Right lobe of liver (tissue), 6 donors: ENCODE measurements around the gene PON2. TPM values are rescaled to one million over a fixed set of nuclear protein-coding genes. Genes with fewer than 3 reads are reported as not detected.

Experiments used
- ATAC-seq, 4 donors: fragments of 200-7000 bp; cut with Tn5 transposase; one replicate each; pipeline ENCODE4 v1.9.1; 2020; ENCODE audit warnings: mild to moderate bottlenecking in 4 of 4, moderate library complexity in 4 of 4
- DNase-seq, 3 donors: peaks; one replicate each; pipeline ENCODE4 v3.0.0-alpha.2; 2020
- H3K27ac ChIP-seq, 3 donors: fragments of 200-600 bp; one replicate each; pipeline ENCODE4 v1.8.0; 2022
- H3K27me3 ChIP-seq, 2 donors: fragments of 200-600 bp; one replicate each; pipeline ENCODE4 v1.8.0; 2022
- H3K36me3 ChIP-seq, 4 donors: fragments of 200-600 bp; sonication (generic) in 1 of 4; one replicate each; pipeline versions ENCODE4 v1.5.1 to v1.8.0; 2017 to 2022; ENCODE audit warnings: control low read depth in 1 of 4
- H3K4me1 ChIP-seq, 4 donors: fragments of 200-600 bp; sonication (generic) in 1 of 4; one replicate each; pipeline versions ENCODE4 v1.5.1 to v1.8.0; 2017 to 2022; ENCODE audit warnings: control low read depth in 1 of 4
- H3K4me3 ChIP-seq, 3 donors: fragments of 200-600 bp; one replicate each; pipeline ENCODE4 v1.8.0; 2022
- H3K9me3 ChIP-seq, 4 donors: fragments of 200-600 bp; sonication (generic) in 1 of 4; one replicate each; pipeline versions ENCODE4 v1.5.1 to v1.8.0; 2017 to 2022; ENCODE audit warnings: control low read depth in 1 of 4
- POLR2A ChIP-seq: fragments of 450-650 bp; IDR thresholded peaks from one replicate; pipeline ENCODE4 v1.6.1; 2017; ENCODE audit warnings: antibody characterized with exemption, mild to moderate bottlenecking
- WGBS: methylation state at CpG from one replicate; pipeline ENCODE4 v1.1.6; 2018; ENCODE audit warnings: low coverage, low lambda C conversion rate; ENCODE audit not compliant: insufficient coverage; ENCODE audit errors: missing lambda C conversion rate; 5-methylcytosine and 5-hydroxymethylcytosine counted together
- intact Hi-C, 2 donors: fragments of 100-400 bp; cut with DNase I; formaldehyde crosslinking; loops; one replicate each; pipeline versions ENCODE4 v1.11.2 to v1.14.1; 2022
- total RNA-seq, 6 experiments: library from RNA; depleted of rRNA in 2 of 6; stranded (reverse); fragments of >200 nt in 2 of 6; fragmentation: NEBNext Ultra II Directional in 3 of 6; extraction: Animal tissue kit (Norgen Biotek cat#: 25700) in 3 of 6; gene quantifications; one replicate each; pipeline versions ENCODE4 v1.1.0 to v1.2.4, GENCODE V29; 2016 to 2023
- TF ChIP-seq, protein P1 (sequence below), 4 donors: fragments of 200-600 bp in 3 of 4; fragments of 450-650 bp in 1 of 4; IDR thresholded peaks; one replicate each; pipeline versions ENCODE4 v1.5.1 to v1.8.0; 2016 to 2022; ENCODE audit warnings: antibody characterized with exemption in 4 of 4, mild to moderate bottlenecking in 2 of 4
- donor health status: DM: no; HTN: yes; CAD: no.
- donor health status: DM: no; HTN: no; CAD: no.
- donor health status: DM: no; HTN: no; CAD: no.
- donor health status: DM: no; HTN: yes; CAD: no.
- donor health status: DM: no; HTN: yes; CAD: no.

The PON2 gene
- total RNA-seq, 6 experiments from 2014 or later = 78.6 to 273 (median 127) TPM

DNA sequence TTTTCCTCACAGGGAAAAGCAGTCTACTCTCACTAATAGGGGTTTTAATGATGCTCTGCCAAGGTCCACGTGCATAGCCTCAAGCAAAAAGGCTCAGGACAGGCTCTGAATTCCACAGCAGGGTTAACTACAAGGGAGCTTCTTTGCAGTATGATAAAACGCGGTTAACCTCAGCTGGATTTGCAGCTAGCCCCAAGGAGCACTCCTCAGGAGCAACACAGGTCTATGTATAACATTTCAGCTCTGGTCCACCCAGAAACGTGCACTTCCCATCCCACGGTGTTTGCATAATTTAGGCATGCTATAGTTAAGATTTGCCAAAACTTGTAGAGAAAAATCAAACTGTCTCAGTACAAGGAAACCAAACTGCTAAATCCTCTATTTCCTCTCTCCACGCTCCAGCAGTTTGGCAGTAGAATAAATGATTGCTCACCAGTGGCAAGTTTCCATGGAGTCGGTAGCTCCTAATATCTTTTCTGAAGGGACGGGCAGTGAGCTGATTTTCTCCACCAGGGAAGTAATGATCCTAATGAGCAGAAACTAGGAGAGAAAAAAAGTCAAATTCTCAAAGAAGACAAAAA lies 37.8 kb upstream of the PON2 start:
- TF ChIP-seq, protein P1, sequence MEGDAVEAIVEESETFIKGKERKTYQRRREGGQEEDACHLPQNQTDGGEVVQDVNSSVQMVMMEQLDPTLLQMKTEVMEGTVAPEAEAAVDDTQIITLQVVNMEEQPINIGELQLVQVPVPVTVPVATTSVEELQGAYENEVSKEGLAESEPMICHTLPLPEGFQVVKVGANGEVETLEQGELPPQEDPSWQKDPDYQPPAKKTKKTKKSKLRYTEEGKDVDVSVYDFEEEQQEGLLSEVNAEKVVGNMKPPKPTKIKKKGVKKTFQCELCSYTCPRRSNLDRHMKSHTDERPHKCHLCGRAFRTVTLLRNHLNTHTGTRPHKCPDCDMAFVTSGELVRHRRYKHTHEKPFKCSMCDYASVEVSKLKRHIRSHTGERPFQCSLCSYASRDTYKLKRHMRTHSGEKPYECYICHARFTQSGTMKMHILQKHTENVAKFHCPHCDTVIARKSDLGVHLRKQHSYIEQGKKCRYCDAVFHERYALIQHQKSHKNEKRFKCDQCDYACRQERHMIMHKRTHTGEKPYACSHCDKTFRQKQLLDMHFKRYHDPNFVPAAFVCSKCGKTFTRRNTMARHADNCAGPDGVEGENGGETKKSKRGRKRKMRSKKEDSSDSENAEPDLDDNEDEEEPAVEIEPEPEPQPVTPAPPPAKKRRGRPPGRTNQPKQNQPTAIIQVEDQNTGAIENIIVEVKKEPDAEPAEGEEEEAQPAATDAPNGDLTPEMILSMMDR (IDR thresholded peaks at IDR 0.05) = no peak
- TF ChIP-seq POLR2A = no peak
- DNase-seq = no peak
- intact Hi-C loops = no loop called here
- H3K4me3 ChIP-seq = no peak overlapping the region
- H3K36me3 ChIP-seq = no peaks in the 10 kb centered on the region
- H3K9me3 ChIP-seq = no peaks in the 10 kb centered on the region
- H3K27ac ChIP-seq = no peak overlapping the region
- H3K27me3 ChIP-seq = no peaks in the 10 kb centered on the region
- peaks cover 0 to 10% (median 4%) of the 10 kb centered on the region in 4 donors for H3K4me1 ChIP-seq
- no peak for ATAC-seq
- WGBS = 70% methylated on average over 2 of the region's 8 CpGs

DNA sequence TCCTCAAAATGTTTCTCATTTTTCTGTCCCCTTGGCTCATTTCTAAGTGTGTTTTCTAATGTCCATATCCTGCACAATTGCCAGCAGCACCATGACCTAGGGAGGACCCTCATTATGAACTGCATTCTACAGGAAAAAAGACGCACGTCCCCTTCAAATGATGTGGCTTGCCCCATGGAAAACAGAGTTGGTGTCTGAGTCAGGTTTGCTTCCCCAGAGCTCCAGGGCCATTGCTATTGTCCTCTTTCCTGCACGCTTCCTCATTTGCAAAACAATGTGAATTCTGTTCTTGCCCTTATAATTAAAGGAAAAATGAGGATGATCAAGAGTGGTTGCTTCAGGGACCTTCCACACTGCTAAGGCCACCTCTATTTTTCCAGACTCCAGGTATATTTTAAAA lies 36.2 kb upstream of the PON2 start:
- ATAC-seq (peak in 1 of 4 donors; percentile 19), DNase-seq (no peak)
- no peaks in the 10 kb centered on the region for H3K27me3 ChIP-seq
- H3K27ac ChIP-seq = peak overlapping the region in 1 of 3 donors; percentile 2
- WGBS = 90% methylated on average over 3 of the region's 3 CpGs
- no peak for TF ChIP-seq POLR2A
- TF ChIP-seq, protein P1 (IDR thresholded peaks at IDR 0.05) = no peak
- H3K4me3 ChIP-seq = no peak overlapping the region
- intact Hi-C loops = no loop called here
- H3K9me3 ChIP-seq = no peaks in the 10 kb centered on the region
- no peaks in the 10 kb centered on the region for H3K36me3 ChIP-seq
- peaks cover 0 to 10% (median 4%) of the 10 kb centered on the region in 4 donors for H3K4me1 ChIP-seq

DNA sequence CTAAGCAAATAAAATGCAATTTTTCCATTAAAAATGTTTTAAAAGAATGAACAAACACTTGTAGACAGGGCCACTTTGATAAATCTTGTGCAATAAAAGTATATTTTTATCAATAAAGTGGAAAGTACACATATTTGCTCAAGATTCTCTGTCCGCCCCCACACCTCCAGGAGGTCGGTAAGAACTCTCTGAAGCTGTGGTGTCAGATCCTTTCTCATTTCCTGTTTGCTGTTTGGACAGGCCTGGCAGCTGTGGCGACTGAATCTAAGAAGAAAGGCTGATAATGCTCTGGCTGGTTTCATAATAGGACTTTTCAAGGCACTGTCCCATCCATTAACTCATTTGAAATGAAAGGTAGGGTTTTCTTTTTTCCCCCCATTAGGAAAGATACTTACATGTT lies 35.6 kb upstream of the PON2 start:
- DNase-seq (peak in 2 of 3 donors; percentile 38 to 59), ATAC-seq (peak; percentile 83 to 92 (median 90))
- peaks cover 0 to 10% (median 4%) of the 10 kb centered on the region in 4 donors for H3K4me1 ChIP-seq
- intact Hi-C loops = no loop called here
- H3K9me3 ChIP-seq = no peaks in the 10 kb centered on the region
- WGBS = 0% methylated on average over 3 of the region's 3 CpGs
- no peak for TF ChIP-seq POLR2A
- TF ChIP-seq, protein P1 (IDR thresholded peaks at IDR 0.05) = no peak
- H3K27ac ChIP-seq = peak overlapping the region in 1 of 3 donors; percentile 2
- H3K36me3 ChIP-seq = no peaks in the 10 kb centered on the region
- H3K27me3 ChIP-seq = no peaks in the 10 kb centered on the region
- H3K4me3 ChIP-seq = no peak overlapping the region

DNA sequence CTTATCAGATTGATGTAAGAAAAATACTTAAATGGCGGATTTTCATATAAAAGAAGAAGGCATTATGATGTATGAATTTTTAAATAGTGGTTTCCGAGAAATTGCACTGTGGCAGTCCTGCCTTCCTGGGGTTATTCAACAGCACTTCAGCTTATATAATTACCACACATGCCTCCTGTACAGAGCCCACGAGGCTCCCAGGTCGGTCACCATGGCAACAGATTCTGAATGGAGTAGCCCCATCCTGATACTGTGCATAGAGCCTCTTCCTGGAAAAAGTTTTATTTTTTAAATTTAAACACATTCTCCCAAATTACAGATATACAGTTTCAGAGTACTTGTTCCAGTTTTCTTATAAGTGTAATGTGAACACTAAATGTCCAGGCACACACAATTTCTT lies 35.0 kb upstream of the PON2 start:
- no peak for DNase-seq
- intact Hi-C loops = no loop called here
- no peak overlapping the region for H3K27ac ChIP-seq
- no peak overlapping the region for H3K4me3 ChIP-seq
- 75% methylated on average over 4 of the region's 4 CpGs for WGBS
- no peak for ATAC-seq
- no peaks in the 10 kb centered on the region for H3K27me3 ChIP-seq
- no peak for TF ChIP-seq POLR2A
- TF ChIP-seq, protein P1 (IDR thresholded peaks at IDR 0.05) = no peak
- H3K4me1 ChIP-seq = peaks cover 0 to 10% (median 4%) of the 10 kb centered on the region in 4 donors
- H3K36me3 ChIP-seq = no peaks in the 10 kb centered on the region
- H3K9me3 ChIP-seq = no peaks in the 10 kb centered on the region
